ENCODE results near the gene PLS3. TPM values are rescaled to one million over a fixed set of nuclear protein-coding genes. Genes with fewer than 3 reads are reported as not detected.

Gene PLS3
- total and polyA plus RNA-seq, 2 donors from 2014 or later, result 97.4 to 110 TPM

DNA sequence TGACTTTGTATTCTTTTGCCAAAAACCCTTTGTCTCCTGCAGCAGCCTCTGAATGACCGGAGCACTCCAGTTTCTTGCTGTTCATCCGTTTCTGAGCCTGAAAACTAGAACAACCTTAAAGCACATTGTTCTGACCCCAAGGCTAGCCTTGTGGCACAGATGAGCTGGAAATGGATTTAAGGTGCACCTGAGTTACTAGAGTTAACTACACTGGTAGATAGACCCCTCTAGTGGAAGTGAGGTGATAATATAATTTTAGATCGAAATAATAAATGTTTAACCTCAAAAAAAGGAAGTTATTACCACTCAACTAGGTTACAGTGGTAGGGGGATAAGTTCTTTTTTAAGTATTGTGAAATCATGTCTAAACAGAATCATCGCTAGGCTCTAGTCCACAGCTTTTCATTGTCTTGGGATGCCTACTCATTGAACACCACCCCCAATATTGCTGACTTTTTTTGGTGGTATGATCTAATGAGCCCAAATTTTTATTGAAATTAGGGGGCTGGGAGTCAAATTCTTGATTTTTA lies 2.7 kb downstream of the PLS3 start:
- peaks cover 11% of the 10 kb centered on the region for H3K27me3 ChIP-seq (ENCODE audit: control insufficient read depth, insufficient read depth, low read length)
- H3K9me3 ChIP-seq (ENCODE audit: control insufficient read depth in 2 of 3, insufficient read depth in 1 of 3, low read length in 3 of 3), result no peaks in the 10 kb centered on the region
- TF ChIP-seq CTCF (IDR thresholded peaks at IDR 0.05; ENCODE audit: borderline replicate concordance, extremely low read depth, insufficient read depth), result no peak
- H3K4me3 ChIP-seq (ENCODE audit: low read length in 3 of 3), result peak overlapping the region; percentile 18 to 82 (median 19)
- peak overlapping the region in 1 of 3 donors; percentile 12 for H3K9ac ChIP-seq (ENCODE audit: low read length in 3 of 3)
- intact Hi-C loops (cut with DNase I), result no loop called here
- FAIRE-seq (no peak), DNase-seq (no peak)
- peaks cover 0 to 3% (median 2%) of the 10 kb centered on the region in 3 donors for H3K4me1 ChIP-seq (ENCODE audit: control insufficient read depth in 2 of 3, insufficient read depth in 2 of 3, low read depth in 1 of 3, low read length in 3 of 3)
- H3K27ac ChIP-seq (ENCODE audit: low read depth in 2 of 2, low read length in 2 of 2), result peak overlapping the region; percentile 32 to 95
- no peaks in the 10 kb centered on the region for H3K36me3 ChIP-seq (ENCODE audit: control insufficient read depth in 2 of 3, insufficient read depth in 3 of 3, low read length in 3 of 3)

- H3K9me3 ChIP-seq (ENCODE audit: control insufficient read depth in 2 of 3, insufficient read depth in 1 of 3, low read length in 3 of 3), result no peaks in the 10 kb centered on the region
- H3K36me3 ChIP-seq (ENCODE audit: control insufficient read depth in 2 of 3, insufficient read depth in 3 of 3, low read length in 3 of 3), result no peaks in the 10 kb centered on the region
- peaks cover 0 to 3% (median 2%) of the 10 kb centered on the region in 3 donors for H3K4me1 ChIP-seq (ENCODE audit: control insufficient read depth in 2 of 3, insufficient read depth in 2 of 3, low read depth in 1 of 3, low read length in 3 of 3)
- TF ChIP-seq CTCF (IDR thresholded peaks at IDR 0.05; ENCODE audit: borderline replicate concordance, extremely low read depth, insufficient read depth), result no peak
- H3K4me3 ChIP-seq (ENCODE audit: low read length in 3 of 3), result peak overlapping the region in 1 of 3 donors; percentile 21
- H3K27ac ChIP-seq (ENCODE audit: low read depth in 2 of 2, low read length in 2 of 2), result peak overlapping the region in 1 of 2 donors; percentile 43
- H3K27me3 ChIP-seq (ENCODE audit: control insufficient read depth, insufficient read depth, low read length), result peaks cover 11% of the 10 kb centered on the region
- H3K9ac ChIP-seq (ENCODE audit: low read length in 3 of 3), result peak overlapping the region in 1 of 3 donors; percentile 12
- FAIRE-seq (no peak), DNase-seq (no peak)
- intact Hi-C loops (cut with DNase I), result no loop called here
Observed at GRCh38 chrX:115564243-115564642, 3.3 kb downstream of the PLS3 start.

GRCh38 chrX:115565888-115566287 lies 4.9 kb downstream of the PLS3 start:
- TF ChIP-seq CTCF (IDR thresholded peaks at IDR 0.05; ENCODE audit: borderline replicate concordance, extremely low read depth, insufficient read depth), result no peak
- Histone ChIP-seq H3K36me3 (ENCODE audit: control insufficient read depth in 2 of 3, insufficient read depth in 3 of 3, low read length in 3 of 3) (no peaks in the 10 kb centered on the region), H3K27ac (ENCODE audit: low read depth in 2 of 2, low read length in 2 of 2) (no peak overlapping the region), H3K4me3 (ENCODE audit: low read length in 3 of 3) (no peak overlapping the region), H3K4me1 (ENCODE audit: control insufficient read depth in 2 of 3, insufficient read depth in 2 of 3, low read depth in 1 of 3, low read length in 3 of 3) (no peaks in the 10 kb centered on the region), H3K27me3 (ENCODE audit: control insufficient read depth, insufficient read depth, low read length) (peaks cover 5% of the 10 kb centered on the region), H3K9ac (ENCODE audit: low read length in 3 of 3) (no peak overlapping the region), H3K9me3 (ENCODE audit: control insufficient read depth in 2 of 3, insufficient read depth in 1 of 3, low read length in 3 of 3) (no peaks in the 10 kb centered on the region)
- DNase-seq (no peak), FAIRE-seq (no peak)
- intact Hi-C loops (cut with DNase I), result no loop called here

DNA sequence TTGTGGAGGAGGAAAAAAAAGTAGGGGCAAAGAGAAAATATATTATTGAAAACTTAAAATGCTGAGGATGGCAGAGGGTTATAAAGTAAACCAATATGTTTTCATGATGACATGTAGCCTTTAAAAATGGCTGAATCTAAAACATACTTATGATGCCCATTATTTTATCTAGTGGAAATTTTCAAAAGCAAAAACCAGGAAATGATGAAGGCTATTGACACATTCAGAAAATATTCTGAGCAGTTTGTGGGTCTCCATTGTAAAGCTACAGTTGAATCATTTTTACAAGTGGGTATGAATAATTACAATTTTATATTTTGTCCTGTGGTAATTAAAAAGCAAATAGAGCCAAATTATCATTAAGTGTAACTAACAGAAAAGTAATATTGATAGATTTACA lies 10.7 kb downstream of the PLS3 start:
- Histone ChIP-seq H3K9ac (ENCODE audit: low read length in 3 of 3) (no peak overlapping the region), H3K27me3 (ENCODE audit: control insufficient read depth, insufficient read depth, low read length) (no peaks in the 10 kb centered on the region), H3K4me3 (ENCODE audit: low read length in 3 of 3) (no peak overlapping the region), H3K36me3 (ENCODE audit: control insufficient read depth in 2 of 3, insufficient read depth in 3 of 3, low read length in 3 of 3) (no peaks in the 10 kb centered on the region), H3K9me3 (ENCODE audit: control insufficient read depth in 2 of 3, insufficient read depth in 1 of 3, low read length in 3 of 3) (no peaks in the 10 kb centered on the region), H3K4me1 (ENCODE audit: control insufficient read depth in 2 of 3, insufficient read depth in 2 of 3, low read depth in 1 of 3, low read length in 3 of 3) (no peaks in the 10 kb centered on the region), H3K27ac (ENCODE audit: low read depth in 2 of 2, low read length in 2 of 2) (no peak overlapping the region)
- intact Hi-C loops (cut with DNase I), result no loop called here
- no peak for TF ChIP-seq CTCF (IDR thresholded peaks at IDR 0.05; ENCODE audit: borderline replicate concordance, extremely low read depth, insufficient read depth)
- DNase-seq (no peak), FAIRE-seq (no peak)

All from kidney (tissue), 14 donors.